ENCODE measurements around the gene KLRF1.

The KLRF1 gene

DNA sequence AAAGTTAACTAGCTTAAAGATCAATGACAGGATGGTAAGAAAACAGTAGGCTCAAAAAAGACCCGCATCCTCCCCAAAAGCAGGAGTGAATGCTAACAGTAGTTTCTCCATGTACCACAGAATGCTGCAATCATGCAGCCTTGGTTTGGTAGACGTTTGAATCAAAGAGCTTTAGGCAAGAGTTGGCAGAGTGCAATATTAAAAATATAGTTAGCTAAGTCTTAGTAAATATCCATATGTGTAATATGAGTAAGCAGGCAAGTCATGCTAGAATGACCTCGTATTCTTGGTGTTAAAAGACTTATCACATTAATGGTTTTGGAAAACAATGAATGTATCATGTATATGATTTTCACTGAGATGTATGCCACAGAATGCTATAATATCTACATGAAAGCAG lies 18.8 kb upstream of the KLRF1 start:
- in situ Hi-C loops (cut with HindIII; ENCODE audit: low sequenced_read_pairs) = no loop called here

DNA sequence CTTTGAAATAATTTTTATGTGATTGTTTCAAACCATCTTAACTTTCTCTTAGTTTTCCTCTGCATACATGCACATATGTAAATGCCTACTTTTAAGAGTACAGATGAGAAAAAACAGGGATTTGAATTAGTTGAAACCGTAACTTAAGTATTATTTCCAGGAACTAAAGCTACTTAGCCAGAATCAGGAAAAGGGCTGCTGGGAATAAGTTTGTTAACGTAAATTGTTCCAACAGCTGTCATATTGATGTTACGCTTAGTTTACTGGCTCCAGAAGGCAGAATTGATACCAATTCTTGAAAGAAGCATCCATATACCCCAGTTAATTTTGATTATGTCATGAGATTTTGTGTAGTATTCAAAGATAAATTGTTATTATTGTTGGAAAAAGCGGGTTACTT lies 17.9 kb upstream of the KLRF1 start:
- in situ Hi-C loops (cut with HindIII; ENCODE audit: low sequenced_read_pairs) = no loop called here

DNA sequence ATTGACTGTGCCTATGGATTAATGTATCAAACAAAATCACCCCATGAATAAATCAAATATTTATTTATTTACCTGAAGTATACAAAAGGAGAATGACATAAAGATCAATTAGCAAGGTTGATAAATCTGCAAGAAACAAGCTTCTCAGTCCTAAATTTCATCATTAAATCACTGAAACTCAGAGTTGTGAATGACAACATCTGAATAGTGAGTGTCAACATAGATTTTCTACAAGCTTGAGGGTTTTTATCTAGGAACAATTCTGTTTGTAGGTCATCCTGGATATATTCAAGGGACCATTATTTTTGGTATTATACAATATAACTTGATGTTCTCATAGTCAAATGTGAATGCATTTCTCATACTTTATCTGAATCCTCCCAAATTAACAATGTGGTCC lies 17.4 kb upstream of the KLRF1 start:
- in situ Hi-C loops (cut with HindIII; ENCODE audit: low sequenced_read_pairs) = no loop called here

- in situ Hi-C loops (cut with HindIII; ENCODE audit: low sequenced_read_pairs) = no loop called here
These were observed 16.6 kb upstream of the KLRF1 start for GRCh38 chr12:9810671-9811070.

DNA sequence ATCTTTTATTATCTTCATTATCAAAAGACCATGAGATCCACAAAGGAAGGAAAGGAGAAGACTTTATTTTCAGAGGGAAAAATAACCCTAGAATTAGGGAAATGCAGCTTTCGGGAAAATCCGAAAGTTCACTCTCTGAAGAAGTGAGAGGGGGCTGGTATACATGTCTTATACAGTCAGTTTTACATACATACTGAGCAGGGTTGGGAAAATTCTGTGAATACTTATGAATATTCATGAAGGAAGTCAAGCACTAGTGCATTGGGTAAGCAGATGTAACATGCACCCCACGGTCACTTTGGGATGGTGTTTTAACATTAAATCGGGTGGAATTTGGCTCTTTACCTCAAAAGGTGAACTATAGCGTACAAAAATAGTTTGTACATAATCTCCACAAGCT lies 15.7 kb upstream of the KLRF1 start:
- in situ Hi-C loops (cut with HindIII; ENCODE audit: low sequenced_read_pairs) = no loop called here

DNA sequence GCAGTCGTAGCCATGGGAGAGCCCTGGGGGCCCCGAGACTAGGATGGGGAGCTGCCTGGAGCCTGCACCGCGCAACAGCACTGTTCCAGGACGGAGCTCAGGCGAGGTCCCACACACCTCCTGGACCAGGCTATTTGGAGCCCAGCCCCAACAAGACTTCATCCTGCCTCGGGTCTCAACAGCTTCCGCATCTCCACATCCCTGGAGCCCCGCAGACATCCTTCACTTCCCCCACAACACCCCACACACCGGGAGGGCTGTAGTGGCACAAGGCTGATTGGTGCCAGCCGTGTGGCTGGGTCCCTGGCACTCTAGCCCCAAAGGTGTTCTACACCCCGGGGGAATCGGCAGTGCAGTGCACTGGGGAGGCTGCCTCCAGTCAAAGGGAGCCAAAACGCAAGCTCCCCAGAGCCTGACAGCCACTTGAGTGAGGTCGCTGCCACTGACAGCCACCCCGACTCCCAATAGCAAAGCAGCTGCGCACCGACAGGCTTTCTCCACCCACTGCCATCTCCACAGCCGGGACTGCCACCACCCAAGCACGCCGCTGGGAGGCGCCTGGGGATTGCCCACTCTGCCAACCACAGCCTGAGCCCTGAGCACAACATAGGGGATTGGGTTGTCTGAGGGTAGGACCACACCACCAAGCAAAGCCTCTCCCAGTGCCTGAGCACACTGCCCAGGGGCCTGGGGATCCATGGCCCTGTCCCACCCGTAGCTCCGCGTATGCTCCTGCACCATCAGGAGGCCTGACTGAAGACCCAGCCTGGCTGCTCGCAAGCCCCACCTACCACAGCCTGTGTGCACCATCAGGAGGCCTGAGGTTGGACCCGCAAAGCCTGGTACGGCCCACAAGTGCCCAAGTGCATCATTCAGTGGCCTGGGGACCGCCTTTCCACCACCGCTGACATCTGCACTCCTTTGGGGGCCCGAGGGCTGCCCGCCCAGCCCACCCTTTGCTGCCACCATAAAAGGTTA lies 13.2 kb upstream of the KLRF1 start:
- in situ Hi-C loops (cut with HindIII; ENCODE audit: low sequenced_read_pairs) = no loop called here

DNA sequence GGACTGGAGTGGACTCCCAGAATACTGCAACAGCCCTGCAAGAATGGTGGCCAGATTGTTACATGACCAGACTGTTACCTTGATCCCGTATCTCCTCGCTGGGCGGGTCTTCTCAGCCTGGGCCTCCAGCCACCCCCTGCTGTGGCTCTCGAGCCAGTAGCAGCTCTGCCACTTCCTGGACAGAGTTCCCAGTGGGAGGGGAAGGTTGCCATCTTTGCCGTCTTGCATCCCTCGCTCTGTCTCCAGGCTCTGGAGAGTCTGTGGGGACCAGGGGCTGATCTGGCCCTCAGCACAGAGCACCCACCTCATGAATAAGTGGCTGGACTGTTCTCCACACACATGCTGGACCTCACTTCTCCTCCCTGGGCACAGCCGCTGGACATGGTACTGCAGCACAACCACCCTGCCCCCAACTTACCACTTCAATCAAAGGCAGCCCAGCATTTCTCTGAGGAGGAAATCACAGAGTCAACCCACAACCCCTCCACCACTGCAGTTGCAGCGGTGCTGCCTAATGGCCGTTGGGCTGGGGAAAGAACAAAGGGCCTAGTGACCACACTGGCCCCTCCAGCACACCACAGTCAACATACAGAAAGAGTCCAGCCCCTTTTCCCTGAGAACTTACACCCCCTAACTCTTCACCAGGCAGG lies 6.9 kb upstream of the KLRF1 start:
- in situ Hi-C loops (cut with HindIII; ENCODE audit: low sequenced_read_pairs) = no loop called here

GRCh38 chr12:9829483-9829882 lies 2.2 kb downstream of the KLRF1 start:
- in situ Hi-C loops (cut with HindIII; ENCODE audit: low sequenced_read_pairs) = no loop called here

DNA sequence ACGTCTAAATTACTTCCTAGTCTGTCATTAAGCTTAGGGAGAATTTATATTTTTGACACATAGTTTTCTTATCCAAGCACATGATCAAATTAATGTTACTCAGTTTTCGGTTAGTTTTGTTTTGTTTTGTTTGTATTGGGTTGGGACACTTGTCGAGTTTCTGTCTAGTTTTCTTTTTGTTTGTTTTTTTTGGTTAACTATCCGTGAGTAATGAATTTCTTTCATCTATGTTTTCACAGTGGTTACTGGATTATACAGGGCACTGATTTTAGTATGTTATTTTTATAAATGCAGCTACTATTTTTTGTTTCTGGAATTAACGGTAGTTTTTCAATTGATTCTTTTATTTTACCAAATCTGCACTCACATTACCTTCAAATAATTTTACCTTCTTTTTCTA lies 2.7 kb downstream of the KLRF1 start:
- in situ Hi-C loops (cut with HindIII; ENCODE audit: low sequenced_read_pairs) = no loop called here

DNA sequence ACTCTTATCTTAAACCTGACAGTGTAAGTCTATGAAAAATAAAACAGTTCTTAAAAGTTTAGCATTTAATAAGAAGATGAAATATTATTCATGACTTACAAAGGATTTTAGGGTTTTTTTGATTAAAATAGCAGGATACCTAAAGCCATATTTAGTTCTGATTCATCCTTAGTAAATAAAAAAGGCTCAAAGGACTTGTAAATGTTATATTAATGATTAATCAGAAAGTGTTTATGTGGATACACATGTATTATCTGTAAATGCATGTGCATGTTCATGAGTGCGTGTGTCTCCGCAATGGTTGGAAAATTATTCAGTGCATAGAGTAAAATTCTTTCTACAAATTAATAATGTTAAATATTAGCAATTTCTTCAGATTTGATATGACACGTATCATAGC lies 4.4 kb downstream of the KLRF1 start:
- in situ Hi-C loops (cut with HindIII; ENCODE audit: low sequenced_read_pairs) = no loop called here

DNA sequence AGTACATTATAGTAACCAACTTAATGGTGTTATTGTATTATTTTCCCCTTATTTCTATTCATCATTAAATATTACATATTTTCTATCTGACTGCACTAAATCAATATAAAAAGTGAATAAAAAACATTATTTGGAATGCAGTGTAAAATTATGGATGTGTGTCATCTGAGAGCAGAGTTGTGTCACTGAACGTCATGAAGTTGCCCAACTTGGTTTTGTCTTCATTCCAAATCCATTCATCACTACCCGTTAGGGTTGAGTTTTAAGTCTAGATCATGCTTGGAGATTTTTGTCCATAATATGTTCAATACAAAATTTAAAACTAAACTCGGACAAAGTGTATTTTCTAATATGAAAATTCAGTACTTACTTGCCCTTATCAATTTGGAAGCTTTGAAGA lies 16.1 kb downstream of the KLRF1 start:
- in situ Hi-C loops (cut with HindIII; ENCODE audit: low sequenced_read_pairs) = no loop called here

DNA sequence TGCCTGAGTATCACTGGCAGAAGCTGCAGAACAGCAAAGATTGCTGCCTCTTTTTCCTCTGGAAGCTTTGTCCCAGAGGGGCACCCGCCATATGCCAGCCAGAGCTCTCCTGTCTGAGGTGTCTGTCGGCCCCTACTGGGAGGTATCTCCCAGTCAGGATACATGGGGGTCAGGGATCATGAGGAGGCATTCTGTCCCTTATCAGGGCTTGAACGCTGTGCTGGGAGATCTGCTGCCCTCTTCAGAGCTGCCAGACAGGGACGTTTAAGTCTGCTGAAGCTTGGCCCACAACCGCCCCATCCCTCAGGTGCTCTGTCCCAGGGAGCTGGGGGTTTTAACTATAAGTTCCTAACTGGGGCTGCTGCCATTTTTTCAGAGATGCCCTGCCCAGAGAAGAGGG lies 21.6 kb downstream of the KLRF1 start:
- in situ Hi-C loops (cut with HindIII; ENCODE audit: low sequenced_read_pairs) = no loop called here

DNA sequence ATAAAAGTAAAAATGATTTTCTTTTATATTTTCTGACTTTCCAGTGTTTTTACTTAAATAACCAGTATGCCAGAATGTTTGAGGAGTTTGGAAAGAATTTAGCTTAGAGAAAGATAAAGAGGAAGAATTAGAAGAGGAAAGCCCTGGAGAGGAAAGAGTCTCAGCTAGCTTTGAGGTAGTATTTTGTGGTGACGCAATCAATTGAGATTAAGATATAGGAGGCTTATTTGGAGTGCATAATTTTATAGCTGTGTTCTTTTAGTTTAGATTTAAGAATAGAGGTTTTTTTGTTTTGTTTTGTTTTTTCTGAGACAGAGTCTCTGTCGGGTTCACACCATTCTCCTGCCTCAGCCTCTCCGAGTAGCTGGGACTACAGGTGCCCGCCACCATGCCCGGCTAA lies 23.8 kb downstream of the KLRF1 start:
- in situ Hi-C loops (cut with HindIII; ENCODE audit: low sequenced_read_pairs) = no loop called here

- in situ Hi-C loops (cut with HindIII; ENCODE audit: low sequenced_read_pairs) = no loop called here
These were observed 24.6 kb downstream of the KLRF1 start for GRCh38 chr12:9851927-9852326.

DNA sequence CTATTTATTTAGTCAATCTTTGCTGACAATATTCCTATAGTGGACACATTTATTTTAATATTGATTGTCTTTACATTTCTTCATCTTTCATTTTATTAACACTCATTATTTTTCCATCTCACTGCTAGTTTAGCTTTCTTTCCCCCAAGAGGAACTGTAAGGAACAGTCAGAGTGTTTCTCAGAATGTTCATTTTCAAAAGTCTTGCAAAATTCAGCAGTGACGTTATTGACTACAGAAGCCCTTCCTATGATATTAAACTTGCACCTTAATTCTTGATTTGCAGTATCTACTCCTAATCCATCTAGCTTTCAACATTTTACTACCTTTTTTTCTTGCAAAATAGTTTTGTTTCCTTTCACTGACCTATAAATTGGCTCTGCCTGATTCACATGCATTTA lies 28.9 kb downstream of the KLRF1 start:
- in situ Hi-C loops (cut with HindIII; ENCODE audit: low sequenced_read_pairs) = no loop called here

GRCh38 chr12:9856894-9857293 lies 29.6 kb downstream of the KLRF1 start:
- in situ Hi-C loops (cut with HindIII; ENCODE audit: low sequenced_read_pairs) = no loop called here

DNA sequence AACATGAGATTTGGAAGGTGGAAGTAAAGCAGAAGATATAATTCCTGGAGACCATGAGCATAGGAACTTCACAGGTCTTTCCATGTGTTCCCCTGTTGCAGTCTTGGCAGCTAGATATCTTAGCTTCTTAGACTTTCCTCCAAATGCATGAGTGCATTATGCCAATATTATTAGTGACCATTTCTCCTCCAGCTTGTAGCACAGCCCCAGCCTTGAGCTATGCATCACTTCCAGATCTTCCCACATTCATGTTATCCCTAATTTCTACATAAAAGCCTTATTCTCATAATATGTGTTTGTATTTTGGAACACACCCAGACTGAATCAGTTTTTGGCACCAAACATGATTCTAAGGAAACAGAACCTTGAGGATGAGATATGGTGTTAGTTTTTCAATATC lies 30.9 kb downstream of the KLRF1 start:
- in situ Hi-C loops (cut with HindIII; ENCODE audit: low sequenced_read_pairs) = no loop called here

DNA sequence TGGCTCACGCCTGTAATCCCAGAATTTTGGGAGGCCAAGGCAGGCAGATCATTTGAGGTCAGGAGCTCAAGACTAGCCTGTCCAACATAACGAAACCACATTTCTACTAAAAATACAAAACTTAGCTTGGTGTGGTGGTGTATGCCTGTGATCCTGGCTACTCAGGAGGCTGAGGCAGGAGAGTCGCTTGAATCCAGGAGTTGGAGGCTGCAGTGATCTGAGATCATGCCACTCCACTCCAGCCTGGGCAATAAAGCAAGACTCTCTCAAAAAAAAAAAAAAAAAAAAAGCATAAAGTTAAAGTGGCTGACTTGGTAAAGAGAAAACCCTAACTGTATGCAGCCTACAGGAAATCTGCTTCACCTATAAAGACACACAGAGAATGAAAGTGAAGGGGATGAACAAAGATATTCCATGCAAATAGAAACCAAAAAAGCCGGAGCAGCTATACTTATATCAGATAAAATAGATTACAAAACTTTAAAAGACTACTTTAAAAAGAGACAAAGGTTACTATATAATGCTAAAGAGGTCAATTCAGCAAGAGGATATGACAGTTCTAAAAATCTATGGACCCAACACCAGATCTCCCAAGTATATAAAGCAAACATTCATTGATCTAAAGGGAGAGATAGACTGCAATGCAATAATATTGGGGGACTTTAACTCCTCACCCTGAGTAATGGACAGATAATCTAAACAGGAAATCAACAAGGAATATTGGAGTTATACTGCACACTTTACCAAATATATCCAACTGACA lies 37.8 kb downstream of the KLRF1 start:
- in situ Hi-C loops (cut with HindIII; ENCODE audit: low sequenced_read_pairs) = no loop called here

DNA sequence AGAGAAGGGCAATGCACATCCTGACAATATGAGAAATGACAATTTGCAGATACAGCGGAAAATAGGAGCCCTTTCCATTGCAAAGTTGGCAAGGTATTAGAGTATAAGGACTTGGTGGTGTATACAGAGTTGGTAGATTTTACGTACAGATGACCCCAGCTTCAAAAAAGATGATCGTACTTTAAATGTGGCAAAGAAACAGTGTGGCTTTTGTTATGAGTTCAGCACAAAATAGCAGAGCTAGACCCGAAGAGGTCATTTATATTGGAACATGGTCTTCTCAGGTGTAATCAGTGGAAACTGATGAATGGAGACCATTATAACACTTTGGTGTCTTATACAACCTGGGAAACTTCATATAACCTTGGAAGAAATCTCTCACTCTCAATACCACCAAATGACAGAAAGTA lies 39.6 kb downstream of the KLRF1 start:
- in situ Hi-C loops (cut with HindIII; ENCODE audit: low sequenced_read_pairs) = no loop called here

- in situ Hi-C loops (cut with HindIII; ENCODE audit: low sequenced_read_pairs) = no loop called here
These were observed 40.2 kb downstream of the KLRF1 start for GRCh38 chr12:9867531-9867930.

GRCh38 chr12:9868311-9868801 lies 41.1 kb downstream of the KLRF1 start:
- in situ Hi-C loops (cut with HindIII; ENCODE audit: low sequenced_read_pairs) = no loop called here

DNA sequence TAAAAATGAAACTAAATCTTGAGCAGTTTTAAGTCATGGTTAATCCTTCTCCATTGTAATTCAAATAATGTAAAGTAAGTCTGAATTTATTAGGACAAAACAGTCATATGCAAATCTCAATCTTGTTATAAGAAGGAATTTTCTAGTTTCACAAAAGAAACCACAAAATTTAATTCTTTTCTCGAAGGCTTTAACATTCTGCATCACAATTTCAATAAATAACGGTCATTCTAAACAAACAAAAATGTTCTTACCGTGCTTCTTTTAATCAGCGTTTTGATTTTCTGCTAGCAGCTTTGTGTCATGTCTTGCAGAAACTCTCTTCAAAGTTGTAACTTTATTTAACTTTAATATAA lies 41.6 kb downstream of the KLRF1 start:
- in situ Hi-C loops (cut with HindIII; ENCODE audit: low sequenced_read_pairs) = no loop called here

Data from DLD1 (cell line).